GM21526 (cell line): ENCODE data around the gene FABP1.

Experiments
- ATAC-seq: cut with Tn5 transposase; IDR thresholded peaks from one replicate; pipeline ENCODE4 v1.9.1; 2021; ENCODE audit warnings: moderate library complexity; ENCODE audit not compliant: unreplicated experiment, low FRiP score

Gene FABP1

DNA sequence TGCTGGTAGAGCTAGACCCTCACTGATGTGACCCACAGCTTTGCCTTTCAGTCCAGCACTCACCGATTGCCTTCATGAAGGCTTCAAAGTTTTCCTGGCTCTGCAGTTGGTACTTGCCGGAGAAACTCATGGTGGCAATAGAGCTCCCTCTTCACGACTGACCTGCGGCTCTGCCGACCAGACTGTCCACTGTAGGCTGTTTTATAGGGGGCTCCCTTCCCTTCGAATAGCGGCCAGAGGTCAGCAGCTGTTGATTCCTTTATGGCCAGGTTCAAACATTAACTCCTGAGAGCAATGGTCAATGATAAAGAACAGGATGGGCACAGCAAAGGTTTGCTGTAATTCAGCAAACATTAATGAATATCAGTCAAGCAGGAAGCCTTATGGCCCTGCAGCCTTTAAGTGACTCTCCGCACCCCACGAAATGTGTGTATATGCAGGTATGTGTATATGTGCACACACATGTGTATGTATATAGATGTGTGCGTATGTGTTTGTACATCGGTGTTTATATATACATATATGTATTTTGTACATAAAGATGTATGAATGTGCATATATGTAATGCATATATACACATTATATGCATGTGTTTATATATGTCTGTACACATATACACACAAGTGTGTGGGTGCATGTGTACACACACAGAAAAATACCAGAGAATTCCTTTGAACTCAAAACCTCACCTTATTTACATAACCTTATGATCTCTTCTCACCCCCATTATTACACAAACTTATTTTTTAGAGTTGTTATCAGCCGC is at the start of gene FABP1:
Gene FABP1 (minus strand): TSS at position 175 of the 766 bp plus-strand sequence. CDS start 45 bp downstream, at position 130.
- no peak for ATAC-seq

DNA sequence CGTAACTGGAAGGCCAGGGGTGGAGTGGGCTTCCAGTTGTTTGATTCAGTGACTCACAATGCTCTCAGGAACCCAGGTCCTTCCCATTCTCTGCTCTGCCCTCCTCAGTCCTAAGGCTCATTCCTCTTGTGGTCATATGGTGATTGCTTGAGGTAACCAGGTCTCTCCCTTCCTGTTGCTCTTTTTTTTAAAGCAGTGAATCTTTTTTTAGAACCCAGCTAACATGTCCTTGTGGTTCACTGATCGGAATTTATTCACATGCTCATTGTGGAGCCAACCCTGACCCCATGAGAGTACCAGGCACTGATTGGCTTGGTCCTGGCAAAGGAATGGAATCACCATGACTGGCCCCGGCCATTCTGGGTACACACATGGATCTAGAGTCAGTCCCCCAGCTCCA is 49.7 kb upstream of the FABP1 start:
- ATAC-seq = no peak

DNA sequence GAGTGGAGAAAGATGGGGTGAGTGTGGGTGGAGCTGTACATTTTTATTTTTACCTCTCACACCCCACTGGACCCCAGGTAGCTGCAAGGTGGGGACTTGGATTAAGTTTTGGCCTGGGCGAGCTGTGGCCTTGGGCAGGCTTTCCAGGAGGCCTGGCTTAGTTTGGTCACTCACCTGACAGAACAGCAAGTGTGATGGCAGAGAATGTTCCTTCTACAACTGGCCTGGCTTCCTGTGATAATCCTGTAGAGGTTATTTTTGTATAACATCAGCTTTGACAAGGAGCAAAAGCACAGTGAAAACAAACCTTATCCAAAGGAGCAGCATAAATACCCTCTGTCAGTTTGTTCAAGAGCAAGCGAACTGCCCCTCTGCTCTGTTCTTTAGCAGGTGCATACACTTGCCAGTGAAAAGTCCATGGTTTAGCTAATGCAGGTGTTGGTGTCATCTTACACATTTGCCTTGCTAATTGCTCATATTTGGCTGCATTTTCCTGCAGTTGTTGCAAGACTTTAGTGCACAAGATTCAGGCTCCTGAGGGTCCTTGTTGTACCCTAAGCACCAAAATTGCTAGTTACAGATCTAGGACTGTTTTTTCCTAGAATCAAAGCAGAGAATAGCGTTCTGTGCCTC is 48.6 kb upstream of the FABP1 start:
- ATAC-seq = no peak

DNA sequence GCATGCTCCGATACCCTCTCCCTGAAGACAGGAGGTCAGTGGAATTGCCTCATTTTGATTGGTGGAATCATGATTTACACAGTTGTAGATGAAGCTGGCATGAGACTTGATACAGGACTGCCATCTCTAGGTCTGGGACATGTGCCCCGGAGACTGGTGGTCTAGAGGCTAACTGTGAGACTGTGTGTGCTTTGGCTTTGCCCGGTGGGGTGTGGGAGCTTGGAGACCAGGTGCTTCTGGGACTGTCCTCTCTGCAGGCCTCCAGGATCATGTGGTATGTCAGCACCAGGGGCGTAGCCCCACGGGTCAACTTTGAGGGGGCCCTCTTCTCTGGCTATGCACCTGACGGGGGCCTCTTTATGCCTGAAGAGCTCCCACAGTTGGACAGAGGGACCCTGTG is 45.0 kb upstream of the FABP1 start:
- no peak for ATAC-seq

DNA sequence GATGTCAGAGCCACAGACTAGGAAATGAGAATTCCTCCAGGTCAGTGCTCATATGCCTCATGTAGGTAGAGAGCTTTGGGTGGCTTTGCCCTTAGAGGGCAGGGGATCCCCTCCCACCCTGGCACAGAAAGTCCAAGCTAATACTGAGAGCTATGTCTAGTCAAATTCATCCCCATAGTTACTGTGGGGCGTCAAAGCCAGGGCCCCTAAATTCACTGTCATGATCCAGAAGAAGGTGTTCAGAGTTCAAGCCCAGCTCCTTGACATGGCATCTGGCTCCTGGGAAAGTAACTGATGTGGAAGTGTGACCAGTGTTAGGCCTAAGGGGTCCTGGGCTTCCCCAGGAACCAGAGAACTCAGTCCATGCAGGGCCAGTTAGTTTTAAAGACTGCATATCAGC is 44.1 kb upstream of the FABP1 start:
- no peak for ATAC-seq

DNA sequence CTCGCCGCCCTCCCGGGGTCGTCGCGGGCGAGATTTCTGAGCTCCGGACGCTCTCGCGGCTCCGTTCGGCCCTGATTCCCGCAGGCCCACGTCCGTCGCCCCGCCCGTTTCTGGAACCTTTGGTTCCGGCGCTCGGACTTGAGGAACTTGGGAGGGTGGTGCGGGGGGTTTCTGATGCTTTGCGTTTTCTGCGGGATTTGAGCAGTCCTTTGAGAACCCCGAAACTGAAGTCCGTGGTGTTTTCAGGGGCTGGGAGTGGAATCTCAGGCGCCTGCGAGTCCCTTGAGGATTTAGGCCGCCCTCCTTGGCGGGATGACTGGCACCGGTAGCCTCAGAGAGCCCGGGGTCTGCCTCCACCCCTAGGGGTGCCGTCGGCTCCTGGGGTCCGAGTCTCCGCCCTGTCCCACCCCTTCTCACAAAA is 42.6 kb upstream of the FABP1 start:
- ATAC-seq = no peak

DNA sequence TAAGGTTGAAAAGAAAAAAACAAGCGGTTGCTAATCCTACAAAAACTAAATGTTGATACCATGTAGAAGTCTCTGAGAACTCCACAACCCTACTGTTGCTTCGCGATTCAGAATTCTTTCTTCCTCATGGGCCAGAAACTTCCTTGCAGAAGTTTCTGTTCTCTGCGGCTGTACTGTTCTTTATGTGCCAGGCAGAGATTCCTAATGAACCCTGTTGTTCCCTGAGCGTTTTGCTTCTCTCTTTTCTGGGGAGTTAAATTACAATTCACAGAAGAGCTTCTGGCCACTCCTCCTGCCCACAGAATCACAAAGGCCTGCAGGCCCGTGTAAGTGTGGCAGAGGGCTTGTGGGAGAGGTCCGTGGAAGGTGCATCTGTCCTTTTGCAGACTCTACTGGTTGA is 40.5 kb upstream of the FABP1 start:
- no peak for ATAC-seq

DNA sequence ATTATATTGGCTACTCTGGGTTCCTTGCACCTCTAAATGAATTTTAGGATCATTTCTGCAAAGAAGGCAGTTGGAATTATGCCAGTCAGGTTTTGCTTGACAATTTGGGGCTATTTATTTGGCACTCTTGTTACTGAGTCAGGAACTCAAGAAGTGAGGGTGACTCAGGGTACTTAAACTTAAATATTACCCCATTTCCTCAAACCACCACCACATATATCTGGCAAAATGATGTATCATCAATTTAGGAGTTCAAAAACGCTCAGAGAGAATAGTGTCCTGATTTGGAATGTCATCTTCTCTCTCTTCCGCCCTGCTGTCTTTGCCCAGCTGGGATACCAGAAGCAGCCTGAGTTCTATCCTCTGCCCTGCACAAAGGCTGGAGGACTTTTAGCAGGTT is 39.9 kb upstream of the FABP1 start:
- no peak for ATAC-seq

DNA sequence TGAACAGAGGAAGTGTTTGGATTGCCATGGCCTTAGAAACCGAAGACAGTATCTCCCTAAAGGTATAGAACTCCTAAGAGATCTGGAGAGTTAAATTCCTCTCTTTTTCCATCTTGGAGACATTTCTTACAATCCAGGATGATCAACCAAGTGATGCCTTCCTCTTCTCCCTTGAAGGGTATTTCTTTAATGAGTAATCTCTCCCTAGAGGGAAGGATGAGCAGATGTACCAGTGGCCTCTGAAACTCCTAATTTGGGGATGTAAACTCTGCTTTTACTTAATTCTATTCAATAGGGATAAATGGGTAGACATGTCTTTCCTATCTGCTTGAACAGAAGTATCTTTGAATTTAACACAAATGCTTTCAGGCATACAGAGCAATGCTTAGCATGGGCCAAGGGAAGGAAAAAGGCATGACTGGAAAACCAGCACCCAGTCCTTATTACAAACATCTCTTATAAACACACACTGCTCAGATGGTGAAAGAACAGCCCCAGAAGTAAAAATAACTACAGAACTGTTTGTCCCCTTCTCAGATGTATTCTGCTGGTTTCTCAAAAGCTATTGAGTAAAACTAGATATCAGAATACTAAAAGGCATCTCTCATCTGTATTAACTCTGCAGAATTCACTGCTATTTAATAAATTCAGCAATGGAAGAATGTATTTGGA is 37.6 kb upstream of the FABP1 start:
- no peak for ATAC-seq

DNA sequence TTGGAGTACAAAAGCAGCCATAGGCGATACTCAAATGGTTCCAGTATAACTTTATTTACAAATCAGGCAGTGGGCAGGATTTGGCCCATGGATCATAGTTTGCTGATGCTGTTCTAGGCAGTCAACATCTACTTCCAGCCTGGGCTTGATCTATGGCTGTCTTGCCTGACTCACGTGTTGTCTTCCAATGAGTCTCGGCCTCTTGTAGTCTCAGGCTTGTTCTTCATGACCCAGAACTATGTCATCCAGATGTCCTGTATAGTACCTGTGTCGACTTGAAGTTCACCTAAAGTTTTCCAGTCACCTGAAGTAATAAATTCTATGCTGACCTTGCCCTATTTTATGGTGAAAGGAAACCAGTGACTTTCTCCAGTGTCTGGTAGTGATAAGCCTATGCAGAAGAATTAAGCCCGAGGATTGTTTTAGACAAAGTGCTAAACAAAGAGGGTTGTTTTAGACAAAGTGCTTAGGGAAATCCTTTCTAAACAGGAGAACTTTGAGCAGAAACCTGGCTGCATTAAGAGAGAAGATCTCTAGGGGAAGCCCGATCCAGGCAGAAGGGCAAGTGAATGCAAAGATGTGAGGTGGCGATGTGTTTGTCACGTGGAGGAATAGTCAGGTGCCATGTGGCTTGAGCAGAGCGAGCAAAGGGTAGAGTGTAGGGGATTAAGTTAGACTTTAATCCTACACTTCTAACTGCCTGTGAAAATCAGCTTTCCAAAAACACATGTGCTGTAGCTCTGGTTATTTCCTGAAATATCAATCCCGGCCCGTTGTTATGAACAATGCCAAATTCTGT is 33.8 kb upstream of the FABP1 start:
- no peak for ATAC-seq

DNA sequence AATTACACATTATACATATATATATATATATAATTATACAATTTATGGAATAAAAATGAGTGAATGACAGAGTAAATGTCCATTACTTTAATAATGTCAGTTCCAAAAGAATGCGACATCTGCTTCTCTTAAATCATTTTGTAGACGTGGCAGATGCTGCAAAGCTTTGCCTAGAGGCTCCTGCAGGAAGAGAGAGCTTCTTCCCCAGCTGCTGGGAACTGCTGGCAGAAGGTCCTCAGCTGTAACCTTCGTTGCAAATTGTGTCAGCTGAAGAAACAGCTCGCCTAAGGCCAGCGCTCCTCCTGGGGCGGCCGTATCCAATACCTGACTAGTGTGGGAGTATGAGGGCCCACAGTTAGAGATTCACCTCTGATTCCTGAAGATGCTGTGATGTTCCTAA is 32.7 kb upstream of the FABP1 start:
- no peak for ATAC-seq

DNA sequence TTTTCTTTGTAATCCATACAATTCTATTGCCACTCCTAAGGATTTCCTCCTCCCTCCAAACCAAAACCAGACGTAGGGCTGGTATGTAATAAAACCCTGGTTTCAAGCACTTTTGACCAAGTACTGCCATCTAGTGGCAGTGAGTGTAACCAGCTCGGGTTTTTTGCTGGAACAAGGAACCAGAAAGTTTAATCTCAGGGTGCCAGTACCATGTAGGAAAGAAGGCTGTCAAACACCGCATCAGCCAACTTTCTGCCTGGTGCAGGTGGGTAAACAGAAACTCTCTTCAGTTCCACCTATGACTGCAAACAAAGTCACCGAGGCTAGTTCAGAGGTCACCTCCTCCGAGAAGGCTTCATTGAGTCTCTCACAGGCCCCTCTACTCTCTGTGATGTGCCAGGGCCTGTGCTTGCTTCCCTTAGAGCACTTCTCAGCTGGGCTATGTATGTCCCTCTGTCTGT is 32.1 kb upstream of the FABP1 start:
- peak; percentile 59 for ATAC-seq

DNA sequence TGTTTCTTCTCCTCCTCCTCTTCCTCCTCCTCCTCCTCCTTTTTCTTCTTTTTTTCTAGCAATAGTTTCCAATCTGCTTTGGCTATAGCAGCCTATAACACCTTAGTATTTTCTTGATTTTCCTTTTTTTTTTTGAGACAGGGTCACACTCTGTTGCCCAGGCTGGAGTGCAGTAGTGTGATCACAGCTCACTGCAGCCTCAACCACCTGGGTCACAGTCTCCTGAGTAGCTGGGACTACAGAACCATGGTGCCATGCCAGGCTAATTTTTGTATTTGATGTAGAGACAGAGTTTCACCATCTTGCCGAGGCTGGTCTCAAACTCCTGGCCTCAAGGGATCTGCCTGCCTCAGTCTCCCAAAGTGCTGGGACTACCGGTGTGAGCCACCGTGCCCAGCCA is 31.6 kb upstream of the FABP1 start:
- no peak for ATAC-seq

DNA sequence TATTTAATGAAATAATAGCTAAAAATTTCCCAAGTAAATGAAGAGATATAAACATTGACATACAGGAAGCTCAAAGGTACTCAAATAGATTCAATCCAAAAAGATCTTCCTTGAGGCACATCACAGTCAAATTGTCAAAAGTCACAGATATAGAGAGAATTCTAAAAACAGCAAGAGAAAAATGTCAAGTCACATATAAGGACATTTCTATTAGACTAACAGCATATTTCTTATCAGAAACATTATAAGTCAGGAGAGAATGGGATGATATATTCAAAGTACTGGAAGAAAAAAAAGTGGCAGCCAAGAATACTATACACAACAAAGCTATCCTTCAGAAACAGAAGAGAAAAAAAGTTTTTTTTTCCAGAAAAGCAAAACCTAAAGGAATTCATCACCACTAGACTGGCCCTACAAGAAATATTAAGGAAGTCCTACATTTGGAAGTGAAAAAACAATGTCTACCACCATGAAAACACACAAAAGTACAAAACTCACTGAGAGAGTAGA is 21.1 kb upstream of the FABP1 start:
- no peak for ATAC-seq

DNA sequence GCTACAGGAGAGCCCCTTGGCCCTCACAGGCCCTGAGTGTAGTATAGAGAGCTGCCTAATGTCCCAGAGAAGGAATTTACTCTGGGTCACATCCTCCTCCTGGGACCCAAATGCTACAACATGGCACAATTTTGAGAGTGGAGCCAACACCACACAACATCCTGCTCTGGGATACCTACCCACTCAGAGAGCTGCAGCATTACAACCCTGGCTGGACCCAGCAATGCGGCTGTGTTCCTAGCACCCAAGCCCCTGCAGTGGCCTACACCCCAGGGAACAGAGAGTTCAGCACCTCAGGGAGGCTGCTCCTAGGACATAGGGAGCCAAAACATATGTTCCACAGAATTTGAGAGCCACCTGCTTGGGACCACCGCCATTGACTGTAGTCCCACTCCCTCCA is 19.3 kb upstream of the FABP1 start:
- ATAC-seq = no peak

DNA sequence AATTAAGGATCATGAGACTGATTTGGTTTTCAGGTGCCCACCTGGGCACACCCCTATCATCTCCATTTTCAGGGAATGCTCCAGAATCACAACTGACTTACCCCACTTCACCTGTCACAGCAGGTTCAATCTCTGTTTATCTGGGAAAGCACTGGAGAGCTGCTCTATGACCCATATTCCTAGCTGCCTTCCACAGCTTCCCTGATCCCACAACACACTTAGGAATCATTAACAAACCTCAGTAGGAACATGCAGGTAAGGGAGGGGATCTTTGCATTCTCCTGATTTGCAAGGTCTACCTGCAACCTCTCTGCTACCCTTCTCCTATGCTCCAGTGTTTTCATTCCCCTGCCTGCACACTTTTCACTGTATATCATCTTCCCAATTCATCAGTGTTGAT is 18.7 kb upstream of the FABP1 start:
- no peak for ATAC-seq

DNA sequence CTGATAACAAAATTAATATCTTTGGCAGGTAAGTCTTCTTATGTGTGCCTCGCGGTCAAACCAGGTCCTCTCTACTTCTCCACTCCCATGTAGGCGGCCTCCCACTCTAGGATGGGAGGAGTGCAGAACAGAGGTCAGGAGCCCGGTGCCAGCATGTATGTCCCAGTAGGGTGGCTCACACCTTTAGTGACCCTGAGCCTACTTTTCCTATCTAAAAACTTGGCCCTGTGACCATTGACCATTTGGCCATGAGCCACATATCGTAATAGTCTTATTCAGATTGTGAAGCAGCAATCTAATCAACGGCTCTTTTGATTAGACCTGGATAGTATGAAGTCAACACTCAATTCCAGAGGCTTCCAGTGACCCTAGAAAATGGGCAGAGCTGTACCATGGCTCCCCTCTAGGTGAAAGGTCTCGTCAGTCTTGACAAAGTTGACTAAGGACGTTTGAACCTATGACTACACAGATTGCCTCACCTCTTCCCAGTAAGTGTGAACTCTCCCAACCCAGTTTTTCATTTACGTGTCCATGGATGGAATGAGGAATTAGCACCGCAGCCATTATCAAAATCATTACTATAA is 17.1 kb upstream of the FABP1 start:
- no peak for ATAC-seq

DNA sequence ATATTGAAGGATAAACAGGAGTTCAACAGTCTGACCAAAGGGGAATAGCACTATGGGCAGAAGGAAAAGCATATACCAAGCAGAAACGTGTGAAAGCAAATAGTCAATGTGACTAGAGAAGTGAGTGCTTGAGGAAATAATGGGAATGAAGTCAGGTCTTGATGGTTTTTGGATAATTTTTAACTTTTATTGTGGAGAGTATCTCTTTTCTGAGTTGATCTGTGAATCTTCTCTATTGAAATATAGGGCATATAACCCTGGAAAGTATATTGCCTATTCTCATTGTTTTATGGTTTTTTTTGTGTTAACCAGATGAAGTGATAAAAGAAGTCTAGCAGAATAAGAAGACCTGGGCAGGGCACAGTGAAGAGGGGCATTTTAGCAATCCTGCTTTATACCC is 16.4 kb upstream of the FABP1 start:
- ATAC-seq = no peak

DNA sequence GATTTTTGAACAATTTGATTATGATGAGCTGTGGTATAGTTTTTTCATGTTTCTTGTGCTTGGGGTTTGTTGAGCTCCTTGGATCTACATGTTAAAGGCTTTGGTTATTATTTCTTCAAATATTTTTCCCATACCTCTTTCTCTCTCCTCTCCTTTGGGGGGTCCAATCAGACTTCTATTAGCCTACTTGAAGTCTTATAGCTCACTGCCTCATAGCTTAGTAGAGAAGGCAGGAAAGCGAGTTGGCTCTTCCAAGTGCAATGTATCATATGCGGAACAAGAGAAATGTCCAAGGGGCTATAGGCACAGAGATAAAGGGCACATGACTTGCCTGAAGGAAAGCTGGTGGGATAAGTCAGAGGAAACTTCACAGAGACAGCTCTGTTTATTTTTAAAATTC is 14.1 kb upstream of the FABP1 start:
- no peak for ATAC-seq

DNA sequence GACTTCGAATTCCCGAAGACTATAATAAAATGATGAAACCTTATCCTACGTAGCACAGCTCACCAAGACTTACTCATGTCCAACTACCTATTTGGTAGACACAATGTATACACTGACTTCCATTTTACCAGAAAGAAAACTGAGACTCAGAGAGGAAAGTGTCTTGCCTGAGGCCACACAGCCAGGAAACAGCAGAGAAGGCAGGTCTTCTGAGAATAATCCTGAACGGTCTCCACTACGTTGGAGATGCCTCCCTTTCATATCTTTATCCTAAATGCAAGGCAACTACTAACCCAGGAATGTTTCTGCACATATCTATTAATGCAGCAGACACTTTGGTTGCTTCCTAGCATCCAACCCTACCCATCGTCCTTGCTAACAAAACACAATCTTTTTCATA is 11.9 kb upstream of the FABP1 start:
- ATAC-seq = no peak
